HG03457 (cell line): ENCODE data around the gene IRF5.
"Not testable (repeated sequence)": the region's sequence is repeated elsewhere in the genome, so short reads cannot be mapped to it uniquely, and the experiment has no call there.

ENCODE experiments used
- ATAC-seq: cut with Tn5 transposase; IDR thresholded peaks from one replicate; pipeline ENCODE4 v1.9.1; 2021; ENCODE audit warnings: moderate number of reproducible peaks; ENCODE audit not compliant: unreplicated experiment

IRF5 gene

DNA sequence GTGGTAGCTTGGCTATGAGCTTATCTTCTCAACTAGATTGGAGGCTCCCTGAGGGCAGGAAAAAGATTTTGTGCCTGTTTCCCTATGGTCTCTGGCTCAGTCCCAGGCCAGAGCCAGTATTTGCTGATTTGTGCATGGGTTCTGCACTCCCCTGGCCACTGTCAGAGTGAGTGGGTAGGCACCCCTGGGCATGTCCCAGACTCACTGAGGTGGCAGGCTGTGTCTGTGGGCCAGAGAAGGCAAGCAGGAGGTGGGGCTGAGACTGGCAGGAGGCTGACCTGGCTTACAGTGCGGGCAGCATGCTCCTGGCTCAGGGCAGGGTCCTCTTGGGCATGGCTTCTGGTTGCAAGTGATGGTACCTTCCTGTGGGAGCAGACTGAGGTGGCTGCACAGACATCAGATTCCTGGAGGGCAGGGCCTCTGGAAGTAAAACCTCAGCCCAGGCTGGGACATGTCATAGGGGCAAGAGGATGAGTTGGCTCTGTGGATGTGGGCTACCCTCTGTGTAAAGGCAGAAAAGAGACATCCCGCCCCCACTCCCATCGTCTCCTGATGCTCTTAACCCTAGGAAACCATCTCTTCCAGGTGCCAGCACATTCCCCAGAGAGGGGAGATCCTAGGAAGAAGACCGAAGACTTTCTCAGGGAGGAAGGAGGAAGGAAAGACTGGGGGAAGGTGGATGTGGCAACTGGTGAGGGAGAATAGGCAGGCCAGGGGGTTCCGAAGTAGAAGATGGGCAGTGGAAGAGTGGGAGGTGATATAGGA, 31.5 kb upstream of the IRF5 start:
- ATAC-seq, result no peak

DNA sequence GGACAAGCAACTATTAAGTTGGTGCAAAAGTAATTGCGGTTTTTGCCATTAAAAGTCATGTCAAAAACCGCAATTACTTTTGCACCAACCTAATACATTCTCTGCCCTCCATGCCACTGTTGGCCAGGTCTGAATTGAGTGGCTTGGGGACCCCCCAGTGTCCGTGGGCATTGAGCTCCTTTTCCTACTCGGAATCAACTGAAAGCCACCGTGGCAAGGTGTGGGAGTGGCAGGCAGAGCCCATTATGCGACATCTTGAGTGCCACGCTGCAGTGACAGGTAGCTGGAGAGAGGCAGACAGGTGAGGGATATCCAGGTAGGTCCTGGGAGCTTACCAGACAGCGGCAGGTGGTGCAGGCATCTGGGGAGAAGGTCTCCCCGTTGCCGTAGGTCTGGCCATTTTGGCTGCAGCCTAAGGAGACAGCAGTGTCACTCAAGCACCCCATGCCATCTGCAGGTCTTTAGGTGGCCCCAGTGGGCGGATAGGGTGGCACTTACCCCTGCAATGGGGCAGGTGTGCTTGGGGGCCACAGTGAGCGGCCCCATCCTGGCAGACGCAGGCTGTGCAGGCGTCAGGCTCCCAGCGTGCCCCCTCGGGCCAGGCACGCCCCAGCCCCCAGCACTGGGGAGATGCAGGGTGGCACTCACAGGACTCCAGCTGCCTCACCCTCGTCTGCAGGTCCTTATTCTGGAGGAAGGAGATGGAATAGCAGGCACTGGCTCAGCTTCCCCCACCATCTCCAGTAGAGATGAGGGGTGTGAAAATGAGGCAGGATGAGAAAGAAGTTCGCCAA, 30.8 kb upstream of the IRF5 start:
- no peak for ATAC-seq

DNA sequence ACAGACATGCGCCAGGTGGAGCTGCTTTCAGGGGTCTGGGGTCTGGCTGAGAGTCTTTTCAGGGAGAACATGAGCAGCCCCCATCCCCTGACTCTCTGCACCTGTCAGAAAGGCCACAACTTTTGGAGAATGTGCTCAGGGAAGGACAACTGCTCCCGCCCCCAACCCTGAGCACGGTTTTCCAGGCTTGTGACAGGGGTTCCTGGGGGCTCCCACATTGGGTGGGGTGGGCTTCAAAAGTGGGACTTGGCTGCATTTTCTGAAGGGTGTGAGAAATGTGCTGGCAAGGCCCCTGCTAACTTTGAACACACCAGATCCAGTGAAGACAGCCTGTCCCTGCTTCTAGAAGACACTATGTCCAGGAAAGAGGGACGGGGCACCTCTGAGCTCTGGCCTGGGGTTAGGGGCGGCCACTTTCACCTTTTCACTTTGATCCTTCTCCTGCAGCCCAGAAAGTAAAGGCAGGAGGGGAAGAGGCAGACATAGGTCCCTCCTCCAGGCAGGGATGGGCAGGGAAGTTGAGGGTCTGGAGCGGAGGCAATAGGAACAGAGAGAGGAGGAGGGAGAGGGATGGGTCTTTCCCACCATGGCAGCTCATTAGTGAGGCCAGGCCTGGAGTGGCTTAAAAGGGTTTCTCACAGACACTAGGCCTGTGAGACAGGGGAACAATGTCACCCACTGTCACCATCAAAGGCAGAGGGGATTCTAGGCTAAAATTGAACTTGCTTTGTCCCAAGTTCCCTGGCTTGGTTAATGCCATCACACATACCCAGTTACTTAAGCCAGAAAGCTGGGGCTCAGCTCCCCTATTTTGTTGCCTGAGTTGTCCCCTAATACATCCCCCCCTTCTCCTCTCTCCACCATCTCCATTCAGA, 28.7 kb upstream of the IRF5 start:
- no peak for ATAC-seq

DNA sequence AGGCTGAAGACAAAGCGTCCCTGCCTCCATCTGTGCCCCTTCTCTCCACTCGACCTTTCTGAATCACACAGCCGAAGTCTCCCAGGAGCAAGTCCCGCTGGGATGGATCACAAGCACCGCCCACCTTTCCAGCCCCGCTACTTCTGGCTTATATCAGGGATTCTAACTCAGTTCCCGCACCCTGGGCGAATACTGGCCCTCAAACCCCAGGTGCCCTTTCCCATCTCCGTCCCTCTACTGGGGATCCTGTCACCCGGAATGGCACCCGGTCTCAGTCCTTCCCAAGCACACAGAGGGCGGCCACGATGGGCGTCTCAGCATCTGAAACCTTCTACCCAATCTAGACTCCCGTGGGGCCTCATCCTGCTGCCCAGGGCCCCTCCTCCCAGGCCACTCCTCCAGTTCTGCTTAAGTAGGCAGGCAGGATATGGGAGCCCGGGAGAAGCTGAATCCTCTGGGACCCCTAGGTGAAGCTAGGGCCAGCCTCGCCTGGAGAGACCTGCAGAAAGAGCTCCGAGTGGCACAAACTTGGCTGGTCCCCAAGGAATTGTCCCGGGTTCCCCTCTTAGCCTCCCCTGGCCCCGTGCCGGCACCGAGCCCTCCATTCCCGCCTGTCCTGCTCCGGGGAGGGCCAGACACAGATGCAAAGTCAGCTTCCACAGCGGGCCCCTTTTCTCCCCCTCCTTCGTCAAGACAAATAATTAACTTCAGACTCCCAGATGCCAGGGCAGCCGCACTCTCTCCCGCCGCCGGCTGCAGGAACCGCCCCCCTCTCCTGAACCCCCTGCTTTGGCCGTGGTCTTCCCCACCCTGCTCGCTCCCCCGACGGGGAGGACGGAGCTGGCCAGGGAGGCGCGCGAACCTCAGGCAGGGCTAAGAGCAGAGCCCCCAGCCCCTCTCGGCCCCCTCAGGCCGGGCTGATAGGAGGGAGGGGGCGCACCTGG, 27.8 kb upstream of the IRF5 start:
- ATAC-seq, result no peak

DNA sequence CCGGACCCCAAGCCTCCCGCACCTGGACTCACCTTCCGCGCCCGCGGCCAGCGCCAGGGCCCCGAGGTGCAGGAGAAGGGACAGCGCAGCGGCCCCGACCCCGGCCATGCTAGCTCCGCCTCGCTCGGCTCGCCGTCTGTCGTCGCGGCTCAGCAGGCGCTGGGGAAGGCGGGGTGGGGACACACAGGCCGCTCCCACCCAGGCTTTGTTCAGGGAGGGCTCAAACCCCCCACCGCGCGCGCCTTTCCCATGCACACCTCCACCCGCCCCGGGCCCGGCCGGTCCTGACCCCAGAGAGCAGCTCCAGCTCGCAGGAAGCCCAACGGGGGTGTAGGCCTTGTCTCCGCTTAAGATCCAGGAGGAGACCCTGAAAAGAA, 27.2 kb upstream of the IRF5 start, which contains the start of gene KCP:
Gene KCP (minus strand): TSS at position 141 of the 377 bp plus-strand sequence. CDS start 33 bp downstream, at position 108.
- no peak for ATAC-seq

DNA sequence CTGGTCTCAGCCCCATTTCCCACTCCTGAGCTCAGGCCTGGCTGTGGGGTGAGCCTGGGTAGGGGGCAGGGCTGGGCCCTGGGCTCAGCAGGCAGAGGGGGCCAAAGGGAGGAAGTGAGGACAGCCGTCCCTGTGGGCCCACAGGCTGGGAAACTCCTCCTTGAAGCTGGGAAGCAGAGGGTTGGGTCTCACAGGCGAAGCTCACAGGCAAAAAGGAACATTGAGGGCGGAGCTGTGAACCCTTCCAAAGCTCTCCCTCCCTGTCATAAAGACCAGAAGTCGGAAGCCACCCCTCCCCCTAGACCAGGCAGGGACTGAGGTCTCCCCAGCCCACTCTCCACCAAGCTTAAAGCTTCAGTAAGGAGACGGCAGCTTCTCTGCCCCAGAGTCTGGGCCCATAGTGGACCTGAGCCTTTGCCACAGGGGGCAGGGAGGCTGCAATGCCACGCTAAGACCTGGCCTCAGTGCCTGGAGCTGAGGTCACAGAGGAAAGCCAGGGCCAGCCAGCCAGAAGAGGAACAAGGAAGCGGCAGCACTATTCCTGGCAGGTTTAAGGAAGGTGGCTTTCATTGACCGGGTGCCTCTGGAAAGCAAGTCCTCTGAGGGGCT, 26.2 kb upstream of the IRF5 start:
- ATAC-seq, result no peak

DNA sequence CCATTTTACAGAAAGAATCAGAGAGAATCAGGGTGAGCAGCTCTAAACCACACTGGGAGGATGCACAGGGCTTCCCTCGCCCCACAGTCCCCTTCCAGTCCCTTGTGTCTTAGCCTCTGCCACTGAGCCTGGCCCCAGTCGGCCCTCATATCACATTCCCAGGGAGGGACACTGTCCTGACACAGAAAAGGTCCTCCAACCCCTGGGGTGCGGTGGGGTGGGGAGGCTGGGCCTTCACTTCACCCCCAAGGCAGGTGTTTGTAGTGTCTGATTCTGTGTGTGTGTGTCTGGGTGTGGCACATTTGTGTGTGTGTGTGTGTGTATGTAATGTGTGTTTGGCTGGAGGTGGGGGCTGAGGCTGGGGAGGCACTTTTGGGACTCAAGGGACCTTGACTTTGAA, 25.4 kb upstream of the IRF5 start:
- no peak for ATAC-seq

DNA sequence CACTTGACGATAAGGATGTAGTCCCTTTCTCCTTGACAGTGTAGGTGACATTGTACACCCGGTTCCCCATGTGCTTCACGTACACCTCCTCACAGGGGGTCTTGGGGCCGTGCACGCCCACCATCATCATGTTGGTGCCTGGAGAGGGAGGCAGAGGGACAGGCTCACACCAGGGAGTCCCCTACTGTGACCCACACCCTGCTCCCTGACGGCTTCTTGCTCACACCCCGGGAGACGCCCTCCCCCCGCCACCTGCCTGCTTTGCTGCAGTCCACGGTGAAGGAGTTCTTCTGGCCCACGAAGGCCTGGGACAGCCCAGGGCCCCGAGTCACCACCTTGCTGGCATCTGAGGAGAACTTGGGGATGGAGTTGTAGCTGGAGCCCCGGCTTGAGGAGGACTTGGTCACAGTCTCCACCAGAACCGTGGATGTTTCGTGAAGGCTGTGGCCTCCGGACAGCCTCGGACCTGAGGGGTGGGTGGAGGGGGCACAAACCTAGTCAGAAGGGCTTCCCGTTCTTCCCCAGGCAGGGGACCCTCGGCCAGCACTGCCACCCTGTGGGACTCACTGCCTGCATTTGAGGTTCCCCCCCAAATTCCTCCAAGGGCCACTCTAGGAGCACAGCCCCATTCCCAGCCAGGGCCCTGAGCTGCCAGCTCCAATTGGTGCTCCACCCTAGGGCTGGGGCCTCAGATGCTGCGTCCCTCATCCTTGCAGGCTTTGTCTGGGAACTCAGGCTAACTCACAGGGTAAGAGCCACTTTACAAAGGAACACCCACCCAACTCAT, 24.8 kb upstream of the IRF5 start:
- ATAC-seq, result not testable (repeated sequence)

DNA sequence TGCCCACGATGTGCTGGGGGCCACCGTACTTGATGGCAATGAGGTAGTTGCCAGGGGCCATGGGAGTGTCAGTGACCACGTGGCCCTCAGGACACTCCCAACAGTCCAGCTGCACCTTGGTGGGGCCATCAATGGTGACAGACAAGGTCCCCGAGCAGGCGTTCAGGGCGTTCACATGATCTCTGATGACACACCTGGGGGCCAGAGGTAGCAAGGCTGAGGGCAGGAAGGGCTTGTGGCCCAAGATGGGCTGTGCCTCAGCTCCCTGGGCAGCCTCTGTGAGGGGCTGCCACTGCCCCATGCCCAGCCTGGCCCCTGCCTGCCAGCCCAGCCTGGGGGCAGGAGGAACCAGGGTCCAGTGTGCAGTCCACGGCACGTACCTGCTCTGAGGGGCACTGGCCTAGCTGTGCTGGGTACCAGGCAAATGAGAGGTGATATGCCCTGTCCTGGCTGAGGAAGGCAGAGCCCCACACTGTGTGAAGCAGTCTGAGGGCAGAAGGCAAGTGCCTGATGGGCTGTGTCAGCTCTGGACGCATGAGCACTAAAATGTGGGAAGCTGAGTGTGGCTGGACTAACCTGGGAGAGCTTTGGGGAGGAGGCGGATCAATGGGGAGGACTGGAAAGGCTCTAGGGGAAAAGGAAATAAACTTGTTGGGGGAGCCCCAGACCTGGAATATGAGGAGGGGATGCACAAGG, 23.7 kb upstream of the IRF5 start:
- ATAC-seq, result no peak

DNA sequence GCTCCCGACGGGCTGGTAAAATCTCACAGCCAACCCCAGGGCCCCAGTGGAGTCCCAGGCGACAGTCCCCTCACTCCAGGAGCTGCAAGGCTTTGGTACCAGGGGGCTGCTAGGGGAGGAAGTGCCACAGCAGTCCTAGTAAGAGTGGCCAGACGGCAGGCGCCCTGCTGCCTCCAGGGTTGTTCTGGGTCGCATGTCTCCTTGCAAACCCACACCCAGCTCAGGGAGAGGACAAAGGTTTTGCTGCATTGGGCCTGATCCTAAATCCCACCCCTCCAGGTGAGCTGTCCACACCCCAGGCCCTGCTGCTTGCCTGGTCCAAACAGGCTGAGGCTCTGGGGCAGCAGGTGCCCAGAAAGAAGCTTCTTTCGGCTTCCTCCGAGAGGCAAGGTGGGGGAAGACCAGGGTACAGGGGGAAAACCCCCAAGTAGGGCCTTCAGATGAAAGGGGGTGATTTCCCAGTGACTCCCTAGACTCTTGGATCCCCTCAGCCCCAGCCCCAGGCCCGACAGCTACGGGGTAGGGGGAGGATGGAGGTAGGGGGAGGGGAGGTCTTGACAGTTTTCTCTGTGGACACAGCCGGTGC, 23.1 kb upstream of the IRF5 start:
- no peak for ATAC-seq

DNA sequence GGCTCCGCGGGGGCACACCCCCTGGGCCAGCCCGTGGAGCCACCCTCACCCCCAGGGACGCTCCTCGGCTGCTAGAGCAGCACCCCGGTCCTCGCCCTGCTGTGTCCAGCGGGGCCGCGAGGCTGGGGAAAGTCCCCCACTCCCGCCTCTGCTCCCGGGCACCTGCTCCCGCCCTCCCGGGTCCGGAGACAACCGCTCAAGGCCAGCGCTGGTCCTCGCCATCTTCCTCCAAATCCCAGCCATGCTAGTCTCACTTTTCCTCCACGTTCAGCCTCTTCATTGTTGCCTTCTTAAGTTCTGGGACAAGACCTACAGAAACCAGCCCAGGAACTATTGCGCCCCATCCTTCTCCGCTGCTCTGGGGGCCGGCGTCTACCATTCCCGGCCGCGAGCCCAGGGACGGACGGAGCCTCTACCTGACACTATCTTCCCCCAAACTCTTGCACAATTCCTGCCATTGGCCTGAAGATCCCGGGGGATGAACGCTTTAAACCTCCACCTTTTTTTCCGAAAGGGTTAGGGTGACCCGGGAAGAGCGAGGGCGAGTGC, 22.4 kb upstream of the IRF5 start:
- no peak for ATAC-seq

DNA sequence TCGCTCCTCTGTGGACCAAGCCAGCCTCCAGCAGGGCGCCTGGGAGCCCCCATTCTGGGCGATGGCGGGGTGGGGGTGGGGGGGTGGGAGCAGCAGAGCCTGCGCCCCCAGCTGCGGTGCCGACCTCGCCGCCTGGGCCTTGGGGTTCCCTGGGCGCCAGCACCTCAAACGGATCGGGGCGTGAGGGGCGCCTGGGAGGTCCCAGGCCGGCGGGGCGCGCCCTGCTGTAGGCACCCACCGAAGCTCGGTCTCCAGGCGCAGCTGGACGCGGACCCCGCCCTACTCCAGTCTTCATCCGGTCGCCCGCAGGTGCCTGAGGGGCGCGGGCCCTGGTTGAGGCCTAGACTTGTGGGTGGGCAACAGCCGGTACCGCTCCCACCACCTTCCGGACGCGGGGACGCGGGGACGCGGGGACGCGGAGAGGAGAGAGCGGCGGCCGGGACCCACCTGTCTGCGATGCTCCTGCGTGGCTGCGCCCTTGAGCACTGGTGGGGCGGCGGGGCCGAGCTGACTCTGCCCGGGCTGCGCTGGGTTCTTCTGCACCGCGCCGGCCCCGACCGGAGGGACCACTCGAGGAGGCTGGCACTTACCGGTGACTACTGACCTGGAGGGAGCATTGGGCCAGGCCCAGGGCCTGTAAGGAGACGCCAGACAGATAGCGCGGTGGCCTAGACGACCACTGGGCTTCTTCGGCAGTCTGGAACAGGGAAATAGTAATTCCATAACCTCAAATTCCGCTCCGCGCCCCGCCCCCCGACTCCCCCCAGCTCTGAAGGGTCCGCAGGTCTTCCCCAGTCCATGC, 21.7 kb upstream of the IRF5 start:
- ATAC-seq, result no peak

DNA sequence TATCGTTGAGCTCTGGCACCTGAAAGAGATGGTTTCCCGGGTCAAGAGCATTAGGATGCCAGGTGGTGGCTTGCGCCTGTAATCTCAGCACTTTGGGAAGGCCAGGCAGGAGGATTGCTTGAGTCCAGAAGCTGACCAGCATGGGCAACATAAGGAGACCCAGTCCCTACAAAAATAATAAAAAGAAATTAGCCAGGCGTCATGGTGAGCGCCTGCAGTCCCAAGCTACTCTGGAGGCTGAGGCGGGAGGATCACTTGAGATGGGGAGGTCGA, 21.1 kb upstream of the IRF5 start:
- no peak for ATAC-seq

DNA sequence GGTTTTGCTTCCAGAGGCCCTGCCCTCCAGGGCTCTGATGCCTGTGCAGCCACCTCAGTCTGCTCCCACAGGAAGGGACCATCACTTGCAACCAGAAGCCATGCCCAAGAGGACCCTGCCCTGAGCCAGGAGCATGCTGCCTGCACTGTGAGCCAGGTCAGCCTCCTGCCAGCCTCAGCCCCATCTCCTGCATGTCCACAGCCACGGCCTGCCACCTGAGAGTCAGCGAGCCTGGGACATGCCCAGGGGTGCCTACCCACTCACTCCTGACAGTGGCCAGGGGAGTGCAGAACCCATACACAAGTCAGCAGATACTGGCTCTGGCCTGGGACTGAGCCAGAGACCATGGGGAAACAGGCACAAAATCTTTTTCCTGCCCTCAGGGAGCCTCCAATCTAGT, 20.6 kb upstream of the IRF5 start:
- ATAC-seq, result no peak

DNA sequence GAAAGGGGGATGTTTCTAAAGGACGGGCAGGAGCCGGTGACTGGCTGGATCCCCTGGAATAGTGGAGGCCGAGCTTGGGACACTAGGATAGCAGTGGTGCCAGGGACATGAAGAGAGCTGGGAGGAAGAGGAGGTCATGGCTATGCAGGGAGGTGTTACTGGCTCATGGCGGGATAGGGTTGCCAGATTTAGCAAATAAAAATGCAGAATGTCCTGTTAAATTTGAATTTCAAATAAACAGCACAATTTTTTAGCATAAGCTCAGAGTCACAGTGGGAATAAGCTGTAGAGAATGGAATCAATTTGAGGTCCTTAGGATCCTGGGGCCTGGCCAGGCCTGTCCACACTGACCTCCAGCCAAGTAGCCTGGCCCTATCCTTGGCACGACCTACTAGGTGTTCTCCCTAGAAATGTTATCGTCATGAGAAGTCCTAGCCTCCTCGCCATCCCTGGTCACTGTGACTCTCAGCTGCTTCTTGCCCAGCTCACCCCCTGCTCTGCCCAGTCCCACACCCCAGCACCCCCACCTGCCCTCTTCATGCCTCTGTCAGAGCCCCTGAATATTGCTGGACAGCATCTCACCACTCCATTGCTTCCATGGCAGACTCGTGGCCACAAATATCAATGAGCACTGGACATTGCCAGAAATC, 19.6 kb upstream of the IRF5 start:
- ATAC-seq, result no peak

DNA sequence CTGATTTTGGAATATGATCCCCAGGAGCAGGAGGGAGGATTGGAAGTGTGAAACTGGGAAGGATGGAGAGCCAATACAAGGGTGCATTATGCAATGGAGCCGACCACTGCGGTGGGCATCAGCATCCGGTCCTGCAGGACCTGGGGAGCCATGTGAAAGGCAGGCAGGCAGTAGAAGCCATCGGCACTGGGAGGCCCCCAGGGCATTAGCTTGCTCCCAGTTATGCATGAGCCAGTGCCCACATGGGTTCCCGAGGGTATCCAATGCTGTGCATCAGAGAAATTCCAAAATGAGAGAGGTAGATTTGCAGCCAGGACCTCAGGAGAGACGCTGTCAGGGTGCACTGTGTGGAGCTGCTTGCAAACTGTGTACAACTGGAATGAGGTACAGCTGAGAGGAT, 18.5 kb upstream of the IRF5 start:
- no peak for ATAC-seq
